GM19099 (cell line): ENCODE results near the gene DCT.

Experiments used
- POLR2A ChIP-seq: IDR thresholded peaks from 3 replicates; pipeline ENCODE4 v1.6.1; 2011; ENCODE audit warnings: low read depth; ENCODE audit not compliant: insufficient read length; ENCODE audit errors: extremely low read depth

The DCT gene

GRCh38 chr13:94416454-94417080 lies 62.9 kb downstream of the DCT start:
- TF ChIP-seq POLR2A: no peak

- no peak for TF ChIP-seq POLR2A
Observed at GRCh38 chr13:94415500-94416237, 63.8 kb downstream of the DCT start.

GRCh38 chr13:94414708-94415107 lies 64.8 kb downstream of the DCT start:
- no peak for TF ChIP-seq POLR2A

- TF ChIP-seq POLR2A: no peak
Observed at GRCh38 chr13:94414141-94414540, 65.3 kb downstream of the DCT start.

- TF ChIP-seq POLR2A: no peak
Observed at GRCh38 chr13:94413598-94413944, 65.9 kb downstream of the DCT start.

- no peak for TF ChIP-seq POLR2A
Observed at GRCh38 chr13:94412870-94413597, 66.4 kb downstream of the DCT start.

- TF ChIP-seq POLR2A: no peak
Observed at GRCh38 chr13:94411747-94412146, 67.7 kb downstream of the DCT start.

GRCh38 chr13:94408314-94409036 lies 71.0 kb downstream of the DCT start:
- TF ChIP-seq POLR2A: no peak

GRCh38 chr13:94400874-94401273 lies 78.6 kb downstream of the DCT start:
- no peak for TF ChIP-seq POLR2A

GRCh38 chr13:94399812-94400211 lies 79.7 kb downstream of the DCT start:
- no peak for TF ChIP-seq POLR2A

- no peak for TF ChIP-seq POLR2A
Observed at GRCh38 chr13:94395860-94396259, 83.6 kb downstream of the DCT start.

GRCh38 chr13:94394723-94395122 lies 84.8 kb downstream of the DCT start:
- TF ChIP-seq POLR2A: no peak

- no peak for TF ChIP-seq POLR2A
Observed at GRCh38 chr13:94390881-94391280, 88.6 kb downstream of the DCT start.

GRCh38 chr13:94389604-94390351 lies 89.7 kb downstream of the DCT start:
- TF ChIP-seq POLR2A: no peak

GRCh38 chr13:94387047-94387446 lies 92.4 kb downstream of the DCT start:
- TF ChIP-seq POLR2A: no peak
